Measurements from ENCODE around the gene HBE1. TPM values are rescaled to one million over a fixed set of nuclear protein-coding genes. Genes with fewer than 3 reads are reported as not detected.

Gene HBE1
- polyA plus RNA-seq, 1 experiment, result 8.3 TPM

DNA sequence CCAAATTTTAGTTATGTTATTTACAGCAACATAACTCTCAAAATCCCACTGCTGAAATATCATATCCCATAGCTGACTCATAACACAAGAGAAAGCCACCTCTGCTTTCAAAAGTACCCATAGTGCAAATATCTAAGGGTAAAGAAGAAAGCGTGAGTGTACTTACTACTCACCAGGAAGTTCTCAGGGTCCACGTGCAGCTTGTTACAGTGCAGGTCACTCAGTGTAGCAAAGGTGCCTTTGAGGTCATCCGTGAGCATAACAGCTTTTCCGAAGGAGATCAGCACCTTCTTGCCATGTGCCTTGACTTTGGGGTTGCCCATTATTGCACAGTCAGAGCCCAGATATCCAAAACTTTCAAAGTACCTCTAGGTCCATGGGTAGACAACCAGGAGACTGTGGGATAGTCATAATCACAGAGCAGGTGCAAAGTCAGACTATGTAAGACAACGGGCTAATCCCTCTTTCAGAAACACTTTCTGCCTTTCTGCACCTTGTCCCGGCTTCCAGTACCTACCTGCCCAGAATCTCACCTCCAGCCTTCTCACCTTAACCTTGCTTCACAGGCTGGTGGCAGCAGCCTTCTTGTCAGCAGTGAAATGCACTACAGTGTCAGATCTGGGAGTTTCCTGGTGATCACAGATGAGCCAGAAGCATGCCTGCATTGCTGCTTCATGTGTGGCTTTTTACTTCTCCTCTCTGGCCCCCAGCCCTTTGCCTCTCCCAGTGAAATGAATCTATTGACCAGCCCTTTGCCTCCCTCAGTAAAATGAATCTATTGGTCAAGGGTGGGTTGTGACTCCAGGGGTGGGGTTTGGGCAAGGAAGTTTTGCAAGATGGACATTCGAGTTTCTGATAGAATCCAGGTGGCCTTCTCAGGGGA, 26.6 kb downstream of the HBE1 start:
- Histone ChIP-seq H3K9me3 (ENCODE audit: control insufficient read depth, insufficient read depth, low read length) (no peaks in the 10 kb centered on the region), H3K27ac (ENCODE audit: low read depth, low read length) (no peak overlapping the region), H3K4me3 (ENCODE audit: low read depth, low read length) (no peak overlapping the region), H3K27me3 (ENCODE audit: control insufficient read depth, insufficient read depth, low read length) (no peaks in the 10 kb centered on the region)
- ChIA-PET CTCF (no interaction called here), POLR2A (no interaction called here)
- TF ChIP-seq, protein P1, sequence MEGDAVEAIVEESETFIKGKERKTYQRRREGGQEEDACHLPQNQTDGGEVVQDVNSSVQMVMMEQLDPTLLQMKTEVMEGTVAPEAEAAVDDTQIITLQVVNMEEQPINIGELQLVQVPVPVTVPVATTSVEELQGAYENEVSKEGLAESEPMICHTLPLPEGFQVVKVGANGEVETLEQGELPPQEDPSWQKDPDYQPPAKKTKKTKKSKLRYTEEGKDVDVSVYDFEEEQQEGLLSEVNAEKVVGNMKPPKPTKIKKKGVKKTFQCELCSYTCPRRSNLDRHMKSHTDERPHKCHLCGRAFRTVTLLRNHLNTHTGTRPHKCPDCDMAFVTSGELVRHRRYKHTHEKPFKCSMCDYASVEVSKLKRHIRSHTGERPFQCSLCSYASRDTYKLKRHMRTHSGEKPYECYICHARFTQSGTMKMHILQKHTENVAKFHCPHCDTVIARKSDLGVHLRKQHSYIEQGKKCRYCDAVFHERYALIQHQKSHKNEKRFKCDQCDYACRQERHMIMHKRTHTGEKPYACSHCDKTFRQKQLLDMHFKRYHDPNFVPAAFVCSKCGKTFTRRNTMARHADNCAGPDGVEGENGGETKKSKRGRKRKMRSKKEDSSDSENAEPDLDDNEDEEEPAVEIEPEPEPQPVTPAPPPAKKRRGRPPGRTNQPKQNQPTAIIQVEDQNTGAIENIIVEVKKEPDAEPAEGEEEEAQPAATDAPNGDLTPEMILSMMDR (IDR thresholded peaks at IDR 0.05; ENCODE audit: low read depth, low read length), result no peak
- DNase-seq (ENCODE audit: low read depth, low spot score), result no peak

DNA sequence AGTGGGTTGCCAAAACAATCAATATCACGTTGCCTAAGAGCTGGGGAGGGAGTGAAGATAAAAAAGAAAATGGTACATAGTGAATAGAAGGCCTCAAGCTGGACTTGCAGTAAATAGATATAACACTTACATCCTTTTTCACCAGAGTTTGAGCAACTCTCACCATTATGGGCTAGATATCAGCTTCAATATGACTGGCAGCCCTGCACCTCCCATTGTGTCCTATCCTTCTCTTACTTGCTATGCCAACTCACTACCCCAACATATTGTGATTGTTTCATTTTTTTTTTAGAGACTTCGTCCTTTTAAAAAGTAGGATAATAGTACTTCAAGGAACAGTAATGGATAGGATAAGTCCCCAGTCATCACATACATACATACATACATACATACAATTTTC, 27.5 kb downstream of the HBE1 start:
- Histone ChIP-seq H3K9me3 (ENCODE audit: control insufficient read depth, insufficient read depth, low read length) (no peaks in the 10 kb centered on the region), H3K27ac (ENCODE audit: low read depth, low read length) (no peak overlapping the region), H3K27me3 (ENCODE audit: control insufficient read depth, insufficient read depth, low read length) (no peaks in the 10 kb centered on the region), H3K4me3 (ENCODE audit: low read depth, low read length) (no peak overlapping the region)
- TF ChIP-seq, protein P1 (IDR thresholded peaks at IDR 0.05; ENCODE audit: low read depth, low read length), result no peak
- DNase-seq (ENCODE audit: low read depth, low spot score), result no peak
- ChIA-PET CTCF (no interaction called here), POLR2A (no interaction called here)

DNA sequence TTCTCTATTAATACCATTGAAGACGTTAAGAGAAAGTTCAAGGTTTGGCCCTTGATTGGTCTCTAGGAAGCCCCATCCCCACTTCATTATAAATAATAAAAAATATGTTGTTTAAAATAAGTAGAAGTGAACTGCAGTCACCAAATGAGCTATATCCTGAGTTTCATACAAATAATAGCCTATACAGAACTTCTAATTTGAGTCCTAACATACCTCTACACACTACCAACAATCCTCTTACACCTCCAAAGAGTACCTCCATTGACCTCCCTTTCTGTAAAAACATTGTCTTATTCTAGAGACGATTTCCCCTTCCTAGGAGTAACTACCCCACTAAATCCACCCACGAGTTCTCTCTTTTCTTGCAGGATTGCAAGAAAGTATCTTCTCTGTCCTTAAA, 28.3 kb downstream of the HBE1 start:
- CTCF ChIA-PET, result interaction anchor here (1.5 kb wide), 1 partner anchor 37 kb away, joined by 8 read pairs; no protein-coding TSS in a partner anchor
- no peaks in the 10 kb centered on the region for H3K9me3 ChIP-seq (ENCODE audit: control insufficient read depth, insufficient read depth, low read length)
- H3K27me3 ChIP-seq (ENCODE audit: control insufficient read depth, insufficient read depth, low read length), result no peaks in the 10 kb centered on the region
- POLR2A ChIA-PET, result no interaction called here
- H3K4me3 ChIP-seq (ENCODE audit: low read depth, low read length), result no peak overlapping the region
- TF ChIP-seq, protein P1 (IDR thresholded peaks at IDR 0.05; ENCODE audit: low read depth, low read length), result no peak
- H3K27ac ChIP-seq (ENCODE audit: low read depth, low read length), result no peak overlapping the region
- no peak for DNase-seq (ENCODE audit: low read depth, low spot score)

DNA sequence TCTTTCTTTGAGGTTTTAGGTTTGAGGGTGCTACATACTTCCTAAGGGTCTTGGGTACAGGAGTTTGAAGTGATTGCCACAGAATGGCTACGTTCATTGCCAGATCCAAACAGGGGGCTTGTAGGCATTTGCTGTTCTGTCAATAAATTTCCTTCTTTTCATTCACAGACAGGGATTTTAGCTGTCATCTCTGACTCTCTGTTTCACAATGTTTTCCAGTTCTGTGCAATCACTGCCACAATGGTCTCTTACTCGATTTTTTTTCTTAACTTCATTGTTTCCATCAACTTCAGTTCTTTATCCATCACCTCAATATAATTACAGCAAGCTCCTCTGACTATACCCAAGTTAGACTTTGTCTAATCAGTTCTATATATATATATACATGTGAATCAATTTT, 29.3 kb downstream of the HBE1 start:
- DNase-seq (ENCODE audit: low read depth, low spot score), result no peak
- Histone ChIP-seq H3K9me3 (ENCODE audit: control insufficient read depth, insufficient read depth, low read length) (no peaks in the 10 kb centered on the region), H3K27me3 (ENCODE audit: control insufficient read depth, insufficient read depth, low read length) (no peaks in the 10 kb centered on the region), H3K27ac (ENCODE audit: low read depth, low read length) (no peak overlapping the region), H3K4me3 (ENCODE audit: low read depth, low read length) (no peak overlapping the region)
- POLR2A ChIA-PET, result no interaction called here
- CTCF ChIA-PET, result interaction anchor here (1.5 kb wide), 1 partner anchor 36 kb away, joined by 8 read pairs; no protein-coding TSS in a partner anchor
- TF ChIP-seq, protein P1 (IDR thresholded peaks at IDR 0.05; ENCODE audit: low read depth, low read length), result no peak

DNA sequence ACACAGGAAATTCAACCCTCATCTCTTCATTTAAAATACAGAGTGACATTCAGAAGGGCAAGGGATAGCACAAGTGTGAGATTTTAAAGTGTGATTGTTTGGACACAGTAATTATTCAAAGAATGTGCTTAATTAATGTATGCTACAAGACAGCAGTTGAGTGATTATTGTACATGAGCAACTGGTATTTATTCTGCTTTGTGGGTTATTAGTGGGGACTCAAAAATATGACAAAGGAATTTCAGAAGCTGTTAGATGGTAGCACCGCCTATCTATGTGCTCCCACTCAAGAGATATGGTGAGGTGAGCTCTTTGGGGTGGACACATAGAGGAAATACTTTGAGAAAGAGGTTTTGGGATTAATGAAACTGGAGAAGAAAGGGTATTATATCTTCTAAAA, 29.7 kb downstream of the HBE1 start:
- H3K4me3 ChIP-seq (ENCODE audit: low read depth, low read length), result no peak overlapping the region
- ChIA-PET CTCF (interaction anchor here (1.5 kb wide), 1 partner anchor 36 kb away, joined by 8 read pairs; no protein-coding TSS in a partner anchor), POLR2A (no interaction called here)
- no peak overlapping the region for H3K27ac ChIP-seq (ENCODE audit: low read depth, low read length)
- no peak for DNase-seq (ENCODE audit: low read depth, low spot score)
- no peaks in the 10 kb centered on the region for H3K9me3 ChIP-seq (ENCODE audit: control insufficient read depth, insufficient read depth, low read length)
- H3K27me3 ChIP-seq (ENCODE audit: control insufficient read depth, insufficient read depth, low read length), result no peaks in the 10 kb centered on the region
- TF ChIP-seq, protein P1 (IDR thresholded peaks at IDR 0.05; ENCODE audit: low read depth, low read length), result no peak

All from AG04450 (cell line).